H1 (cell line): ENCODE measurements around the gene GCAT. TPM values are rescaled to one million over a fixed set of nuclear protein-coding genes. Genes with fewer than 3 reads are reported as not detected.

Source experiments
- CTCF ChIA-PET: fragments of 300-600 bp; sonication (Branson Sonifier 250); formaldehyde crosslinking; loops from one replicate; lab custom pipeline; 2021; ENCODE audit not compliant: partially characterized antibody; lab: Charles Lee
- POLR2A ChIA-PET: fragments of 300-600 bp; sonication (Branson Sonifier 250); formaldehyde crosslinking; loops from one replicate; lab custom pipeline; 2021; ENCODE audit warnings: inconsistent platforms; ENCODE audit not compliant: partially characterized antibody; lab: Charles Lee
- DNase-seq, 2 experiments: peaks; one replicate each; pipeline versions ENCODE4 v3.0.0 to v3.0.0-alpha.2; 2010 to 2022; ENCODE audit warnings: low spot score in 2 of 2, low read depth in 1 of 2, mixed read lengths in 1 of 2
- FAIRE-seq: peaks from 2 replicates; lab custom pipeline; 2011; peaks lifted over from hg19 to GRCh38; lab: Jason Lieb, UNC
- H2AFZ ChIP-seq: 2 replicates; pipeline ENCODE4 v1.8.1; 2012; ENCODE audit warnings: low read length, inconsistent platforms
- H2AK5ac ChIP-seq: 2 replicates; pipeline ENCODE4 v1.6.1; 2013; ENCODE audit warnings: low read depth, low read length
- H2BK120ac ChIP-seq: replicated peaks from 2 replicates; pipeline ENCODE3; 2013; ENCODE audit warnings: low read depth, low read length, inconsistent platforms
- H2BK12ac ChIP-seq: 2 replicates; pipeline ENCODE4 v1.6.1; 2013; ENCODE audit warnings: low read depth, low read length
- H2BK15ac ChIP-seq: 2 replicates; pipeline ENCODE4 v1.6.1; 2013; ENCODE audit warnings: low read length
- H2BK20ac ChIP-seq: 2 replicates; pipeline ENCODE4 v1.6.1; 2013; ENCODE audit warnings: low read length
- H2BK5ac ChIP-seq: 2 replicates; pipeline ENCODE4 v1.6.1; 2013; ENCODE audit warnings: low read depth, low read length
- H3K14ac ChIP-seq: 2 replicates; pipeline ENCODE4 v1.6.1; 2013; ENCODE audit warnings: inconsistent platforms; ENCODE audit not compliant: insufficient read length
- H3K18ac ChIP-seq: 2 replicates; pipeline ENCODE4 v1.6.1; 2013; ENCODE audit warnings: low read length; ENCODE audit errors: extremely low read depth
- H3K23ac ChIP-seq: 2 replicates; pipeline ENCODE4 v1.6.1; 2013; ENCODE audit warnings: inconsistent platforms; ENCODE audit not compliant: insufficient read length
- H3K23me2 ChIP-seq: 2 replicates; pipeline ENCODE4 v1.6.1; 2013; ENCODE audit warnings: low read depth, low read length
- H3K27ac ChIP-seq: 2 replicates; pipeline ENCODE4 v1.6.1; 2011; ENCODE audit warnings: low read depth, low read length, inconsistent platforms
- H3K27me3 ChIP-seq, 4 experiments: replicated peaks in 1 of 4; 1 replicate in 1 of 4; 2 replicates in 3 of 4; pipeline versions ENCODE4 v1.6.1 to v1.8.1; 2011 to 2013; ENCODE audit warnings: low read length in 3 of 4, mild to moderate bottlenecking in 3 of 4, inconsistent platforms in 2 of 4, mixed read lengths in 2 of 4, moderate library complexity in 1 of 4; ENCODE audit not compliant: control insufficient read depth in 3 of 4, insufficient read depth in 3 of 4; ENCODE audit errors: extremely low read depth in 1 of 4
- H3K36me3 ChIP-seq, 4 experiments: 2 replicates each; pipeline versions ENCODE4 v1.6.1 to v1.8.1; 2011 to 2013; ENCODE audit warnings: mild to moderate bottlenecking in 4 of 4, low read length in 3 of 4, moderate library complexity in 2 of 4, control low read depth in 1 of 4, inconsistent platforms in 1 of 4; ENCODE audit not compliant: insufficient read depth in 4 of 4, control insufficient read depth in 2 of 4
- H3K4ac ChIP-seq: replicated peaks from 2 replicates; pipeline ENCODE3; 2013; ENCODE audit warnings: low read length, low read depth, mixed read lengths, inconsistent platforms; ENCODE audit not compliant: insufficient read length
- H3K4me1 ChIP-seq, 4 experiments: replicated peaks in 1 of 4; 1 replicate in 1 of 4; 2 replicates in 3 of 4; pipeline versions ENCODE4 v1.6.1 to v1.8.1; 2011 to 2013; ENCODE audit warnings: low read length in 3 of 4, inconsistent platforms in 2 of 4, mixed read lengths in 1 of 4; ENCODE audit not compliant: insufficient read depth in 4 of 4, control insufficient read depth in 3 of 4
- H3K4me2 ChIP-seq, 2 experiments: 2 replicates each; pipeline versions ENCODE4 v1.6.1 to v1.8.1; 2011 to 2013; ENCODE audit warnings: low read depth in 2 of 2, low read length in 2 of 2, control low read depth in 1 of 2, inconsistent platforms in 1 of 2, mild to moderate bottlenecking in 1 of 2; ENCODE audit not compliant: insufficient read depth in 1 of 2
- H3K4me3 ChIP-seq, 4 experiments: fragments of 200-600, 300-600 bp in 1 of 4; sonication (generic), shearing (Covaris generic), sonication (Bioruptor Twin) in 1 of 4; 2 replicates each; pipeline versions ENCODE4 v1.5.1 to v1.8.1; 2011 to 2016; ENCODE audit warnings: low read length in 4 of 4, low read depth in 3 of 4, control low read depth in 2 of 4, inconsistent platforms in 2 of 4, mild to moderate bottlenecking in 2 of 4, mixed read lengths in 1 of 4, moderate library complexity in 1 of 4; ENCODE audit not compliant: insufficient read depth in 2 of 4; ENCODE audit errors: extremely low read depth in 1 of 4
- H3K56ac ChIP-seq: replicated peaks from 2 replicates; pipeline ENCODE3; 2013; ENCODE audit warnings: low read depth, mild to moderate bottlenecking, mixed read lengths, low read length, inconsistent platforms; ENCODE audit not compliant: insufficient read length
- H3K79me1 ChIP-seq: 2 replicates; pipeline ENCODE4 v1.6.1; 2013; ENCODE audit warnings: low read depth, low read length, control low read depth
- H3K79me2 ChIP-seq, 2 experiments: 2 replicates each; pipeline versions ENCODE4 v1.6.1 to v1.8.1; 2012 to 2013; ENCODE audit warnings: low read length in 2 of 2, mild to moderate bottlenecking in 2 of 2, inconsistent platforms in 1 of 2; ENCODE audit not compliant: insufficient read depth in 2 of 2, control insufficient read depth in 1 of 2
- H3K9ac ChIP-seq, 4 experiments: replicated peaks in 1 of 4; 1 replicate in 1 of 4; 2 replicates in 3 of 4; pipeline versions ENCODE4 v1.6.1 to v1.8.1; 2011 to 2013; ENCODE audit warnings: low read depth in 3 of 4, low read length in 3 of 4, control low read depth in 2 of 4, mild to moderate bottlenecking in 2 of 4, moderate library complexity in 2 of 4, inconsistent platforms in 1 of 4; ENCODE audit errors: extremely low read depth in 1 of 4
- H3K9me3 ChIP-seq, 2 experiments: 2 replicates each; pipeline versions ENCODE4 v1.6.1 to v1.8.1; 2012 to 2013; ENCODE audit warnings: mild to moderate bottlenecking in 2 of 2, moderate library complexity in 2 of 2, control low read depth in 1 of 2, inconsistent platforms in 1 of 2, low read depth in 1 of 2, low read length in 1 of 2, mixed read lengths in 1 of 2; ENCODE audit not compliant: insufficient read depth in 2 of 2
- H4K20me1 ChIP-seq, 2 experiments: replicated peaks in 1 of 2; 2 replicates each; pipeline versions ENCODE3 to v1.8.1; 2011 to 2013; ENCODE audit warnings: inconsistent platforms in 2 of 2, low read length in 2 of 2, mild to moderate bottlenecking in 1 of 2; ENCODE audit not compliant: insufficient read depth in 2 of 2, control insufficient read depth in 1 of 2
- H4K5ac ChIP-seq: 2 replicates; pipeline ENCODE4 v1.6.1; 2013; ENCODE audit warnings: low read length, low read depth, mixed read lengths, inconsistent platforms; ENCODE audit not compliant: insufficient read length
- H4K8ac ChIP-seq: 2 replicates; pipeline ENCODE4 v1.8.0; 2013; ENCODE audit warnings: mild to moderate bottlenecking, moderate library complexity, low read length, inconsistent platforms; ENCODE audit not compliant: insufficient read depth; ENCODE audit errors: extremely low read depth
- H4K91ac ChIP-seq: replicated peaks from 2 replicates; pipeline ENCODE3; 2013; ENCODE audit warnings: low read length, mixed read lengths, inconsistent platforms; ENCODE audit not compliant: insufficient read length
- ATF3 ChIP-seq: IDR thresholded peaks from 2 replicates; pipeline ENCODE4 v1.6.1; 2011; ENCODE audit warnings: low read depth, mild to moderate bottlenecking, low read length; ENCODE audit not compliant: insufficient read depth
- BCL11A ChIP-seq, 2 experiments: IDR thresholded peaks; one replicate each; pipeline ENCODE4 v1.6.1; 2011; ENCODE audit warnings: low read depth in 2 of 2, low read length in 2 of 2, mild to moderate bottlenecking in 2 of 2
- GABPA ChIP-seq: IDR thresholded peaks from 2 replicates; pipeline ENCODE4 v1.6.1; 2011; ENCODE audit warnings: mild to moderate bottlenecking, low read length, moderate library complexity, borderline replicate concordance; ENCODE audit not compliant: insufficient read depth
- HDAC6 ChIP-seq: IDR thresholded peaks from one replicate; pipeline ENCODE4 v1.7.1; 2012; ENCODE audit warnings: low read depth, mild to moderate bottlenecking, inconsistent platforms, low read length, moderate library complexity
- JUN ChIP-seq: IDR thresholded peaks from 2 replicates; pipeline ENCODE4 v1.6.1; 2011; ENCODE audit warnings: low read depth, mild to moderate bottlenecking, improper control_type of control experiment, low read length
- POLR2A ChIP-seq, 2 experiments: IDR thresholded peaks; 1 replicate in 1 of 2; 2 replicates in 1 of 2; pipeline ENCODE4 v1.6.1; 2011; ENCODE audit warnings: low read depth in 2 of 2, low read length in 2 of 2, mild to moderate bottlenecking in 2 of 2; ENCODE audit errors: control extremely low read depth in 1 of 2
- POU5F1 ChIP-seq: IDR thresholded peaks from 2 replicates; pipeline ENCODE4 v1.6.1; 2011; ENCODE audit warnings: low read depth, mild to moderate bottlenecking, low read length, moderate library complexity
- RXRA ChIP-seq: IDR thresholded peaks from 2 replicates; pipeline ENCODE4 v1.6.1; 2011; ENCODE audit warnings: low read depth, mild to moderate bottlenecking, low read length, moderate library complexity; ENCODE audit not compliant: insufficient read depth
- SP4 ChIP-seq: IDR thresholded peaks from 2 replicates; pipeline ENCODE4 v1.6.1; 2012; ENCODE audit warnings: low read length, inconsistent platforms
- TAF7 ChIP-seq: optimal IDR thresholded peaks from 2 replicates; pipeline ENCODE3; 2011; ENCODE audit warnings: low read depth, mild to moderate bottlenecking, inconsistent platforms, low read length, moderate library complexity, borderline replicate concordance
- WGBS, 2 experiments: shearing (Covaris generic) in 1 of 2; methylation state at CpG; one replicate each; pipeline versions ENCODE4 v1.1.6 to v1.1.7; 2013 to 2015; ENCODE audit warnings: low lambda C conversion rate in 2 of 2, mixed read lengths in 2 of 2, inconsistent platforms in 1 of 2, low coverage in 1 of 2, missing lambda C conversion rate in 1 of 2; ENCODE audit not compliant: insufficient replicate concordance in 2 of 2, insufficient coverage in 1 of 2, insufficient read length in 1 of 2; ENCODE audit errors: extremely low coverage in 1 of 2, missing lambda C conversion rate in 1 of 2; 5-methylcytosine and 5-hydroxymethylcytosine counted together
- polyA plus RNA-seq, 7 experiments: library from polyadenylated mRNA; depleted of rRNA in 3 of 7; stranded (reverse) in 5 of 7; unstranded in 2 of 7; fragments of >200 nt in 5 of 7; fragments of 200-250 nt in 2 of 7; gene quantifications; 1 replicate in 5 of 7; 2 replicates in 1 of 7; 4 replicates in 1 of 7; pipeline versions ENCODE4 v1.2.1 to v1.2.3, GENCODE V29; 2011 to 2013; ENCODE audit warnings: missing spikeins in 2 of 7, mixed read lengths in 2 of 7
- total RNA-seq: library from RNA; stranded (reverse); fragmentation: NEBNext Ultra II Directional; extraction: Animal tissue kit (Norgen Biotek cat#: 25700); gene quantifications from 2 replicates; pipeline ENCODE4 v1.2.1, GENCODE V29; 2021

GCAT gene
- total and polyA plus RNA-seq, 2 of the 8 experiments (the other 6 are each of a cell fraction or from before 2014, with no cell fraction given) = 24.3 to 47.5 TPM

- H3K27ac ChIP-seq = no peak overlapping the region
- WGBS, 2 experiments = 91% methylated on average over 10 of the region's 10 CpGs; no CpG with 5 or more reads in 1 of the 2 experiments
- POLR2A ChIA-PET = interaction anchor here (0.5 to 2.5 kb wide), 8 partner anchors 10 to 369 kb away, joined by 3 to 11 read pairs (median 6); a partner anchor contains a TSS
Measured at GRCh38 chr22:37776639-37777005, 31.1 kb upstream of the GCAT start.

More at GRCh38 chr22:37776639-37777005, 31.1 kb upstream of the GCAT start:
- Histone ChIP-seq H3K9ac (no peak overlapping the region), H2BK20ac (no peak overlapping the region), H3K4ac (no peak overlapping the region), H2BK12ac (no peak overlapping the region), H3K9me3 (no peaks in the 10 kb centered on the region), H2AK5ac (no peak overlapping the region), H3K4me3 (no peak overlapping the region), H2AFZ (no peak overlapping the region), H3K27me3 (peaks cover 0 to 6% (median 2%) of the 10 kb centered on the region in 4 experiments; a peak in 2 of 7 replicates), H3K4me2 (no peak overlapping the region), H3K23ac (no peak overlapping the region), H2BK15ac (no peak overlapping the region), H3K79me2 (no peaks in the 10 kb centered on the region), H3K79me1 (no peaks in the 10 kb centered on the region), H4K91ac (no peak overlapping the region), H4K8ac (no peak overlapping the region), H3K18ac (no peak overlapping the region; the same call in 1 of the 2 replicates), H3K56ac (no peak overlapping the region), H2BK5ac (no peak overlapping the region), H2BK120ac (no peak overlapping the region), H3K14ac (no peak overlapping the region), H4K5ac (no peak overlapping the region), H3K4me1 (peaks cover 0 to 2% (median 0%) of the 10 kb centered on the region in 4 experiments; a peak in 2 of 7 replicates), H4K20me1 (peaks cover 0 to under 1% of the 10 kb centered on the region in 2 experiments), H3K23me2 (no peaks in the 10 kb centered on the region), H3K36me3 (peaks cover 0 to 8% (median 4%) of the 10 kb centered on the region in 4 experiments; a peak in 3 of 8 replicates)
- TF ChIP-seq POLR2A (IDR thresholded peaks at IDR 0.05; ENCODE audit: control extremely low read depth in 1 of 2, low read depth in 2 of 2, low read length in 2 of 2) = no peak
- no peak for TF ChIP-seq BCL11A (IDR thresholded peaks at IDR 0.05; ENCODE audit: low read depth in 2 of 2, low read length in 2 of 2)
- no peak for TF ChIP-seq SP4
- TF ChIP-seq TAF7 = no peak
- TF ChIP-seq GABPA = no peak
- TF ChIP-seq ATF3 = no peak
- TF ChIP-seq JUN = no peak
- no peak for TF ChIP-seq RXRA
- TF ChIP-seq POU5F1 = no peak
- no peak for TF ChIP-seq HDAC6
- DNase-seq = no peak
- FAIRE-seq = no peak
- CTCF ChIA-PET = interaction anchor here (0.7 to 3.5 kb wide), 3 partner anchors 8 to 190 kb away, joined by 3 to 14 read pairs (median 3); no protein-coding TSS in a partner anchor
